Fibroblast of pulmonary artery (primary cell): Measurements from ENCODE around the gene PROSER1.

ENCODE experiments used
- DNase-seq: peaks from one replicate; pipeline ENCODE4 v3.0.0-alpha.2; 2010; ENCODE audit warnings: low read depth
- H3K4me3 ChIP-seq: replicated peaks from 2 replicates; pipeline ENCODE4 v1.5.1; 2011; ENCODE audit warnings: low read depth, mild to moderate bottlenecking, control low read depth, low read length, moderate library complexity
- CTCF ChIP-seq: IDR thresholded peaks from 2 replicates; pipeline ENCODE4 v1.5.1; 2011; ENCODE audit warnings: mild to moderate bottlenecking, control low read depth, low read length, inconsistent platforms; ENCODE audit errors: missing control alignments

PROSER1 gene

GRCh38 chr13:39054112-39054511, 16.2 kb upstream of the PROSER1 start:
- DNase-seq = no peak
- no peak for TF ChIP-seq CTCF
- H3K4me3 ChIP-seq = no peak overlapping the region

GRCh38 chr13:39052944-39053343, 15.1 kb upstream of the PROSER1 start:
- TF ChIP-seq CTCF = no peak
- DNase-seq = no peak
- H3K4me3 ChIP-seq = no peak overlapping the region

- DNase-seq = peak; percentile 67
- peak; percentile 49 for TF ChIP-seq CTCF
- H3K4me3 ChIP-seq = no peak overlapping the region
These were observed 13.3 kb upstream of the PROSER1 start for GRCh38 chr13:39051157-39051556.

DNA sequence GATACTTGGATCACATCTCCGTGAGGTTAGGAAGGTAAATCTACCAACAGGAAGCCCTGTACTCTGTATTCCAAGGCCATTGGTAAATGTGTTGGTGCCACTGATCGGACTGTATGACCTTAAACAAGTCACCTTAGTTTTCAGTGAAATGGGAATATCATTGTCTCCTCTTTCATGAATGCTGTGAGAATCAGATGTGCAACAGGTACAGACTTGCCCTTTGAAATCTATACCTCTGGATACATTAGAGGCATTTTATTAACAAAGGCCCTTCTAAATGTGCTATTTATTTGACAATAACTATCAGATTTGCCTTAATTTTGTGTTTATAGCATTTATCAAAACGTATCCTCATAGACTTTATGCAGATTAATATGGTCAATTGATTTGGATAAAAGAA, 11.4 kb upstream of the PROSER1 start:
- TF ChIP-seq CTCF = no peak
- DNase-seq = no peak
- H3K4me3 ChIP-seq = no peak overlapping the region

DNA sequence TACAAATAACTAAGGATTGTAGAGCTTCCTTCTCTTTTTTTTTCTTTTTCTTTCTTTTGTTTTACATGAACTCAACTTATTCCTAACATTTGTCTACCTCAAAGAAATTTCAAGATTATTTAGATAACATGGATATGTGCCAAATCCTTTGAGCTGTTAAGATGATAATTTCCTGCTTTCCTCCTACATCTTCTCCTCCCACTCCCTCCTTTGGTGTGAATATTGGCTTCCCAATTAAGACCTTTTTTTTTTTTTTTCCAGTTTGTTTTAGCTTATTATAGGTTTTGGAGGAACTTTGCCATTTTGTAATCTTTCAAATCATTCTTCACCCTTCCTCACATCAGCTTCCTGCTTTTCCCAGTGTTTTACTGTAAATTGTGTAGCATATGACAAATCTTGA, 10.9 kb upstream of the PROSER1 start:
- no peak overlapping the region for H3K4me3 ChIP-seq
- no peak for DNase-seq
- TF ChIP-seq CTCF = no peak

- TF ChIP-seq CTCF = peak; percentile 14
- DNase-seq = no peak
- H3K4me3 ChIP-seq = no peak overlapping the region
These were observed 9.7 kb upstream of the PROSER1 start for GRCh38 chr13:39047560-39047959.

GRCh38 chr13:39044536-39044935, 6.6 kb upstream of the PROSER1 start:
- no peak for TF ChIP-seq CTCF
- no peak overlapping the region for H3K4me3 ChIP-seq
- no peak for DNase-seq
